Measurements from ENCODE around the gene NUAK2. TPM values are rescaled to one million over a fixed set of nuclear protein-coding genes. Genes with fewer than 3 reads are reported as not detected.
A peak's percentile ranks its signal among the peaks of the same experiment; 100 is the strongest.

NUAK2 gene
- total and polyA plus RNA-seq, 8 donors, result 6.1 to 12.3 (median 8.6) TPM

DNA sequence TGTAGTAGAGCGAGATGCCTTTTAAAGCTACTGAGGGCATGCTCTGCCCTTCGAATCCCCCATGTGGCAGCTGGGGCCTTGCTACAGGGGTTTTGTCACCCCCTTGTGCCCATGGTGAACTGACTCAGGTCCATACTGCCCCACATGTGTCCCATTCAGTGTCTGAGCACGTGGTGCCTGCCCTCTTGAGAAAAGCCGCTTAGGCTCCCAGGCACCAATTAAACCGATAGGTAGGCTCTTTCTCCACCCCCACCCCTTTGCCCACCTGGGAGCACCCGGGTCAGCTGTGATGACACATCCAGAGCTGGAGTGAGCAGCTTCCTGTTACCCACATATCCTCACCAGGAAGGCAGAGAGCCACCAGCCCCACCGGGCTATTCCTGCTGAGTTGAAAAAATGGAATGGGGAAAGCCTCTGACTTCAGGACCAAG is 63.3 kb downstream of the NUAK2 start:
- Histone ChIP-seq H3K27ac (peak overlapping the region in 1 of 2 donors; percentile 15), H3K9me3 (no peaks in the 10 kb centered on the region), H3K4me1 (peaks cover 13 to 53% of the 10 kb centered on the region in 2 donors), H3K4me3 (no peak overlapping the region), H3K36me3 (no peaks in the 10 kb centered on the region), H3K27me3 (no peaks in the 10 kb centered on the region)
- intact Hi-C loops (cut with DNase I), result loop anchor here in 1 of 2 donors (10.0 kb wide), 1 partner anchor 283 kb away; no protein-coding TSS in a partner anchor
- ATAC-seq (no peak), DNase-seq (no peak)
- TF ChIP-seq, protein P1, sequence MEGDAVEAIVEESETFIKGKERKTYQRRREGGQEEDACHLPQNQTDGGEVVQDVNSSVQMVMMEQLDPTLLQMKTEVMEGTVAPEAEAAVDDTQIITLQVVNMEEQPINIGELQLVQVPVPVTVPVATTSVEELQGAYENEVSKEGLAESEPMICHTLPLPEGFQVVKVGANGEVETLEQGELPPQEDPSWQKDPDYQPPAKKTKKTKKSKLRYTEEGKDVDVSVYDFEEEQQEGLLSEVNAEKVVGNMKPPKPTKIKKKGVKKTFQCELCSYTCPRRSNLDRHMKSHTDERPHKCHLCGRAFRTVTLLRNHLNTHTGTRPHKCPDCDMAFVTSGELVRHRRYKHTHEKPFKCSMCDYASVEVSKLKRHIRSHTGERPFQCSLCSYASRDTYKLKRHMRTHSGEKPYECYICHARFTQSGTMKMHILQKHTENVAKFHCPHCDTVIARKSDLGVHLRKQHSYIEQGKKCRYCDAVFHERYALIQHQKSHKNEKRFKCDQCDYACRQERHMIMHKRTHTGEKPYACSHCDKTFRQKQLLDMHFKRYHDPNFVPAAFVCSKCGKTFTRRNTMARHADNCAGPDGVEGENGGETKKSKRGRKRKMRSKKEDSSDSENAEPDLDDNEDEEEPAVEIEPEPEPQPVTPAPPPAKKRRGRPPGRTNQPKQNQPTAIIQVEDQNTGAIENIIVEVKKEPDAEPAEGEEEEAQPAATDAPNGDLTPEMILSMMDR (IDR thresholded peaks at IDR 0.05), result no peak

DNA sequence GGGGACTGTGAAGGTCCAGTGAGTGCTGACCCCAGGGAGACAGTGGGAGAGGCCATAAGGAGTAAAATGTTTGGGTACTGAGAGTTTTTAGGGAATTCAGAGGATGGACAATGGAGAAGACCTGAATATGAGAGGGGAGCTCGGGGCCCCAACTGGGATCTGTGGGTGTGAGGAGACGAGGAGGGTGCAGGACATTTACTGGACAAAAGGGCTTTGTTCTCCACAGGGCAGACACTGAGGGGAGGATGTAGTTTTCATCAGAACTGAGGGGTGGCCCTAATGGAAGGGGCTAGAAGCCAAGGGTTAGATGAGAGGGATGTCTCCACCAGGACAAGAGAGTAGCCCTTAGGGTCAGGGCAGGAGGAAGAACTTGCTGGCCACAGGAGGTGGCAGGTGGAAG is 63.8 kb downstream of the NUAK2 start:
- H3K36me3 ChIP-seq, result no peaks in the 10 kb centered on the region
- no peak overlapping the region for H3K4me3 ChIP-seq
- H3K27me3 ChIP-seq, result no peaks in the 10 kb centered on the region
- ATAC-seq, result no peak
- TF ChIP-seq, protein P1 (IDR thresholded peaks at IDR 0.05), result no peak
- intact Hi-C loops (cut with DNase I), result loop anchor here in 1 of 2 donors (10.0 kb wide), 1 partner anchor 283 kb away; no protein-coding TSS in a partner anchor
- DNase-seq, result no peak
- peaks cover 13 to 47% of the 10 kb centered on the region in 2 donors for H3K4me1 ChIP-seq
- H3K27ac ChIP-seq, result no peak overlapping the region
- H3K9me3 ChIP-seq, result no peaks in the 10 kb centered on the region

DNA sequence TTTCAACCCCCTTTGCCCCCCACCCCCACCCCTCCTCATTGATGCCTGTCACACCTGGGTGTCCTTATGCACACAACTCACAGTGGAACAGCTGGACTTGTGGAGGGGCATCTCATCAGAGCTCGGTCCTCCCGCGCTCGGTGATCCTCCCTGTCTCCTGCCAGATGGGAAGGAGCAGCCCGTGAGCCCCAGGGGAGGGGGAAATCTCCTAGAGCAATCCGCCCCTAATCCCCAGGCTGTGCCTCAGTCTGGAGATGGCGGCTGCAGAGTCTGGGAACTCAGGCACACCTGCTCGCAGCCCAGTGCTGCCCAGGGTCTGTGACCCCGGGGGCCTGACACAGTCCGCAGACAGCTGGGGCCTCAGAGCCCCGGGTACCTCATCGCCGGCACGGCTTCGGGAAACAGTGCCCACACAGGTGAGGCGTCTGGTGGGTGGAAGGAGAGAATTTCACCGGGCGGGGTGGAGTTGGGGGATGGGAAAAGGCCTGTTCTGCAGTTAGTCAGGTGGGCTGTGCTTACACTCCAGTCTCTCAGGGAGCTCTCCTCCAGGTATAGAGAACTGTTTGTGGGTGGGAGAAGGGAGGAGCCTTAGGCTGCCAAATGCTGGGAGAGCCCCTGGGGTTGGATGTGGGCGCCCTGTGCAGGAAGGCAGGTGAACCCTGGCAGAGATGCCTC is 64.5 kb downstream of the NUAK2 start:
- intact Hi-C loops (cut with DNase I), result loop anchor here in 1 of 2 donors (10.0 kb wide), 1 partner anchor 282 kb away; no protein-coding TSS in a partner anchor

DNA sequence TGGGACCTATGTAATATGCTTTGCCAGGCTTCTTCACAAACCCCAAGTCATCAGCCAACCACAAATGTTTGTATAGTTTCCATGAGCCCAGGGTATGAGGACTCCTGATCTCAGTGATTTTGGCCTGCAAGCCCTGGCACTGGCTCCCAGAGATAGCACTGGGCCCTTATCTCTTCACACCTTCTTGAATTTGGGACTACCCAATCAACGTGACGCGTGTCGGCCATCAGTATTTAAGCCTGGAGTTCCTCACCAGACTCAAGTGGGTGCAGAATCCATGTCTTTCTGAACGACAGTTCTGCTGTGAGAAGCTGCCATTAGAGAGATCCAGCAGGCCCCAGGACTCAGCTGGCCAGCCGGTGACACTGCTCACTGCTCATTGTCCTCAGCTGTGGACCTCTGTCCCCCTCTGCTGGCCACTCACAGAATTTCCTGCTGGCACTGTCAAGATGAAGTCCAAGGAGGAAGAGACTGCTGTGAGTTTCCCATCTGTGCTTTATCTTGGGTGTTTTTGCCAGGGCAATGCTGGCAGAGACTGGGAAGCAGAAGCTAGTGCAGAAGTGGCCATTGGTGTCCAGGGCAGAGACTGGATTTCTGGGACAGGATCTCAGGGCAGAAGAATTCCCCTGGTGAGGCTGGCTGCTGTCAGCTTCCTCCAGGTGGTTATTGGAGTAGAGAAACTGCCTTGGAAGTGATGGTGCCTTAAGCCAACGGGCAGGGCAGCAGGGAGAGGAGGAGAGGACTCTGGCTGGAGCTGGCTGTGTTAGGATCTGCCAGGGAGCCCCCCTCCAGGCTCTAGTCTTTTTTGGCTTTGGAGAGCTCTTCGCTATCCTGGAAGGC is 65.4 kb downstream of the NUAK2 start:
- Histone ChIP-seq H3K27me3 (no peaks in the 10 kb centered on the region), H3K36me3 (no peaks in the 10 kb centered on the region), H3K4me1 (peaks cover 9 to 32% of the 10 kb centered on the region in 2 donors), H3K27ac (no peak overlapping the region), H3K4me3 (no peak overlapping the region), H3K9me3 (no peaks in the 10 kb centered on the region)
- intact Hi-C loops (cut with DNase I), result loop anchor here in 1 of 2 donors (10.0 kb wide), 1 partner anchor 281 kb away; no protein-coding TSS in a partner anchor
- ATAC-seq, result peak; percentile 97
- DNase-seq, result peak; percentile 84 to 93 (median 90)
- TF ChIP-seq, protein P1 (IDR thresholded peaks at IDR 0.05), result peak; percentile 92 to 94

More for the DNA sequence above, 64.5 kb downstream of the NUAK2 start:
- ATAC-seq (no peak), DNase-seq (no peak)
- Histone ChIP-seq H3K27ac (no peak overlapping the region), H3K9me3 (no peaks in the 10 kb centered on the region), H3K36me3 (no peaks in the 10 kb centered on the region), H3K4me3 (no peak overlapping the region), H3K27me3 (no peaks in the 10 kb centered on the region), H3K4me1 (peaks cover 9 to 41% of the 10 kb centered on the region in 2 donors)
- TF ChIP-seq, protein P1 (IDR thresholded peaks at IDR 0.05), result no peak

Other genes starting within 250 kb of the NUAK2 start
- gene TMEM81, start 237.3 kb downstream of the NUAK2 start, total RNA-seq, result 1 to 10 TPM; 3.6 to 4.1 TPM
- gene TMEM81, start 237.3 kb downstream of the NUAK2 start, polyA plus RNA-seq (ENCODE audit: insufficient read length in 6 of 6), result 1 to 10 TPM; 3.3 to 4.4 (median 4.0) TPM
- 10 to 100 TPM; 14.9 to 20.0 TPM for gene RBBP5, start 199.8 kb downstream of the NUAK2 start, total RNA-seq
- gene RBBP5, start 199.8 kb downstream of the NUAK2 start, polyA plus RNA-seq (ENCODE audit: insufficient read length in 6 of 6), result 10 to 100 TPM; 17.3 to 21.3 (median 20.4) TPM
- gene DSTYK, start 110.0 kb downstream of the NUAK2 start, total RNA-seq, result 10 to 100 TPM; 11.1 to 13.6 TPM
- gene DSTYK, start 110.0 kb downstream of the NUAK2 start, polyA plus RNA-seq (ENCODE audit: insufficient read length in 6 of 6), result 10 to 100 TPM; 15.9 to 18.4 (median 17.4) TPM
- 1 to 10 TPM; 3.4 TPM for gene TMCC2, start 93.8 kb downstream of the NUAK2 start, total RNA-seq
- 10 to 100 TPM in 4 of 6 donors, 1 to 10 TPM in 2; 8.8 to 17.2 (median 13.9) TPM for gene TMCC2, start 93.8 kb downstream of the NUAK2 start, polyA plus RNA-seq (ENCODE audit: insufficient read length in 6 of 6)
- under 1 TPM in 1 of 2 donors, not detected in 1; 0.32 TPM for gene KLHDC8A, start 35.2 kb upstream of the NUAK2 start, total RNA-seq
- 1 to 10 TPM in 4 of 6 donors, under 1 TPM in 2; 0.69 to 1.3 (median 1.1) TPM for gene KLHDC8A, start 35.2 kb upstream of the NUAK2 start, polyA plus RNA-seq (ENCODE audit: insufficient read length in 6 of 6)
- 1 to 10 TPM; 2.1 to 2.2 TPM for gene LEMD1, start 100.3 kb upstream of the NUAK2 start, total RNA-seq
- 1 to 10 TPM; 2.7 to 4.4 (median 3.8) TPM for gene LEMD1, start 100.3 kb upstream of the NUAK2 start, polyA plus RNA-seq (ENCODE audit: insufficient read length in 6 of 6)
- 1 to 10 TPM in 1 of 2 donors, under 1 TPM in 1; 0.55 to 2.7 TPM for gene BLACAT1, start 134.3 kb upstream of the NUAK2 start, total RNA-seq
- gene BLACAT1, start 134.3 kb upstream of the NUAK2 start, polyA plus RNA-seq (ENCODE audit: insufficient read length in 6 of 6), result 1 to 10 TPM; 3.6 to 6.5 (median 4.4) TPM
- 10 to 100 TPM; 19.7 to 30.1 TPM for gene CDK18, start 182.9 kb upstream of the NUAK2 start, total RNA-seq
- 10 to 100 TPM; 18.5 to 25.1 (median 23.4) TPM for gene CDK18, start 182.9 kb upstream of the NUAK2 start, polyA plus RNA-seq (ENCODE audit: insufficient read length in 6 of 6)

All from left lung (tissue), 10 donors.